IPS-20b (cell line): Measurements from ENCODE around the gene NDUFS7.
A peak's percentile ranks its signal among the peaks of the same experiment; 100 is the strongest.

Experiments used
- H3K27ac ChIP-seq: one replicate; pipeline ENCODE4 v1.5.1; 2013; ENCODE audit warnings: low read length
- H3K27me3 ChIP-seq: 2 replicates; pipeline ENCODE4 v1.6.1; 2013; ENCODE audit warnings: mild to moderate bottlenecking, low read length, inconsistent platforms; ENCODE audit not compliant: insufficient read depth
- H3K36me3 ChIP-seq: 2 replicates; pipeline ENCODE4 v1.6.1; 2013; ENCODE audit warnings: low read depth, mild to moderate bottlenecking, inconsistent platforms, low read length, moderate library complexity; ENCODE audit not compliant: insufficient read depth
- H3K4me1 ChIP-seq: 2 replicates; pipeline ENCODE4 v1.6.1; 2013; ENCODE audit warnings: mild to moderate bottlenecking, control low read depth, inconsistent platforms, low read length, moderate library complexity; ENCODE audit not compliant: insufficient read depth
- H3K4me3 ChIP-seq: 2 replicates; pipeline ENCODE4 v1.5.1; 2013; ENCODE audit warnings: mild to moderate bottlenecking, low read length, inconsistent platforms
- H3K9ac ChIP-seq: 2 replicates; pipeline ENCODE4 v1.6.1; 2013; ENCODE audit warnings: low read depth, mild to moderate bottlenecking, inconsistent platforms, low read length, moderate library complexity
- H3K9me3 ChIP-seq: 2 replicates; pipeline ENCODE4 v1.6.1; 2013; ENCODE audit warnings: mild to moderate bottlenecking, low read depth, low read length, inconsistent platforms; ENCODE audit not compliant: insufficient read depth

Gene NDUFS7

DNA sequence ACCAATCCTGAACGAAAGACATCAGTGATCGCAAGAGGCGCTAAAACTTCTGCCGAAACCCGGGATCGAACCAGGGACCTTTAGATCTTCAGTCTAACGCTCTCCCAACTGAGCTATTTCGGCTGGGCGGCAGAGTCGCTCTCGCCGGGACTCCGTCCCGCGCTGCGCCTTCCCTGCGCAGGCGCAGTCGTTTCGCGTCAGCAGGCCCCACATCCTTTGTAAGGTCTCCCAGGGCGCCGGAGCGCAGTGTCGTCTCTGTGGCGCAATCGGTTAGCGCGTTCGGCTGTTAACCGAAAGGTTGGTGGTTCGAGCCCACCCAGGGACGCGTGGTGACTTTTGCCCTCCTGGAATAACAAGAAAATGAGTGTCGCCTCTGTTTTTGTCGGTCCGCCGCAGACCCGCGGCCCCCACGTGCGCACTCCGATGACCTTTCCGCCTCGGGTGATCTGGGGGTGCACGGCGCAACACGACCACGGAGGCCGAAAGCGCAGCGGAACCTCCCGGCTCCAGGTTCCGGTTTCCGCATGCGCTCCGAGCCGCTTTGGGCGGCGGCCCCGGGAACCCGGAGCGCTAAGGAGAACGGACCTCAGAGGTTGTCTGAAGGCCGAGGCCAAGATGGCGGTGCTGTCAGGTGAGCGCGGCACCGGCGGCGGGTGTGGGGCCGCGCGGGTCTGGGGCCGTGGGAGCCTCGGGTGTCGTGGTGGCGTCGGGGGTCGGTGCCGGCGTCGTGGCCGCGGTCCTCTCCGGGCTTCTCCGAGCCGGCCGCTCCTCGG lies at the start of gene NDUFS7:
TSS of gene NDUFS7 (plus strand) at position 596 of the 773 bp plus-strand sequence. CDS start at position 616, 20 bp downstream.
- peaks cover 2% of the 10 kb centered on the region; the same call in 1 of the 2 replicates for H3K4me1 ChIP-seq
- peak within 1 kb of the TSS; percentile 49 for H3K27ac ChIP-seq
- peak within 1 kb of the TSS; percentile 86 for H3K9ac ChIP-seq
- peaks cover under 1% of the 10 kb centered on the region; the same call in 1 of the 2 replicates for H3K36me3 ChIP-seq
- H3K4me3 ChIP-seq = peak within 1 kb of the TSS; percentile 92
- no peaks in the 10 kb centered on the region for H3K9me3 ChIP-seq
- no peaks in the 10 kb centered on the region for H3K27me3 ChIP-seq

DNA sequence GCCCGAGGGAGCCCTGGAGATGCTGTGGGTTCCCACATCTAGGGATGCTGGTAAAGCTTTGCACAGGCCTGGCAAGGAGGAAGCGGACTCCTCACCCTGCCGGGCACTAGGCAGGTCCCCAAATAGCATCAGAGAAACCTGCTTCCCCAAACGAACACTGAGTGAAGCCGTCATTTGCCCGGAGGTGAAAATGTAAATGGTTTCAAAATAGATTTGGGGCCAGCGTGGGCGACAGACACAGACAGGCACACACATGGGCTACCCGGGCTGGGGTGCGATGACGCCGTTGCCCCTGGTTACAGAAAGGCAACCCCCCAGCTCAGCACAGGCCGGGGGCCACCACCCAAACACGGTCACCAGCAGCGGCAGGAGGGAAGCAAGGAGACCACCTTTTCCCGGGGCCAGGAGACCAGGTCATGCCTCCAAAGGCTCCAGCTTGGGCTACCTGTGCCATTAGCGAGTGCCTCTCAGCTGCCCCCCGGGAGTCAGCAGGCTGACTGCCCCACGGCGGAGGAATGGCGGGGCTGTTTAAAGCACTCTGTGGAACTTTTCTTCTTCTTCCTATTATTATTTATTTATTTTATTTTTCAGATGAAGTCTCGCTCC lies 47.5 kb upstream of the NDUFS7 start:
- Histone ChIP-seq H3K36me3 (no peaks in the 10 kb centered on the region), H3K4me3 (no peak overlapping the region), H3K27me3 (no peaks in the 10 kb centered on the region), H3K9ac (no peak overlapping the region), H3K27ac (no peak overlapping the region), H3K4me1 (no peaks in the 10 kb centered on the region), H3K9me3 (no peaks in the 10 kb centered on the region)

DNA sequence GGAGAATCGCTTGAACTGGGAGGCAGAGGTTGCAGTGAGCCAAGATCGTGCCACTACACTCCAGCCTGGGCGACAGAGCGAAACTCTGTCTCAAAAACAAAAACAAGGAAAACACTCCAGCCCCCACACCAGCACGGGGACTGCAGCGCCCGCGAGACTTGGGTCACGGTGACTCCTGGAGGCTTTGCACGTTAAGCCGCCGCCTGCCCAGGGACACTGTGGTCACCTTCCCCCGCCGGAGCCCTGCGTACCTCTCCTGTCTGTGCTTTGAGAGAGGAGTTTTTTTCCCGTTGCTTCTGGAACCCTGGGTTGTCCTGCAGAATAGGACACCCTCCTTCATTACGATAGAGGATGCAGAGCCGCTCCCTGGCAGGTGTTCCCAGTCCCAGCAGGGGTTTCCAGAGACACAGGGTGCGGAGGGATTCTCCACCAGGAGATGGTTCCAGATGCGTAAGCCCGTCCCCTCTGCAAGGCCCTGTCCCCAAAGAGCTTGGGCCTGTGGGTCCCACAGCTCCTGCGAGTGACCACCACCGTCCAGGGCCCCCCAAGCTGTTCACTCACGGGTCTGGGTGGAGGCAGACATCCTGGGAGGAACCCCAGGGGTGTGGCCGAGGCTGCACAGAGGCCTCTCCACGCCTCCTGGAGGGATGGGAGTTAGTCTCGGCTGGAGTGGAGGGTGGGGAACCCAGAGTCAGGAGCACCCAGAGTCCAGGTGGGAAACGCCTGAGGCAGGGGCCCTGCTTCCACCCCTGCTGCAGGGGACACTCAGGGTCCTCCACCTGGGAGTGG lies 42.8 kb upstream of the NDUFS7 start:
- no peaks in the 10 kb centered on the region for H3K4me1 ChIP-seq
- no peak overlapping the region for H3K27ac ChIP-seq
- no peak overlapping the region for H3K9ac ChIP-seq
- no peaks in the 10 kb centered on the region for H3K27me3 ChIP-seq
- no peak overlapping the region for H3K4me3 ChIP-seq
- H3K9me3 ChIP-seq = no peaks in the 10 kb centered on the region
- no peaks in the 10 kb centered on the region for H3K36me3 ChIP-seq

DNA sequence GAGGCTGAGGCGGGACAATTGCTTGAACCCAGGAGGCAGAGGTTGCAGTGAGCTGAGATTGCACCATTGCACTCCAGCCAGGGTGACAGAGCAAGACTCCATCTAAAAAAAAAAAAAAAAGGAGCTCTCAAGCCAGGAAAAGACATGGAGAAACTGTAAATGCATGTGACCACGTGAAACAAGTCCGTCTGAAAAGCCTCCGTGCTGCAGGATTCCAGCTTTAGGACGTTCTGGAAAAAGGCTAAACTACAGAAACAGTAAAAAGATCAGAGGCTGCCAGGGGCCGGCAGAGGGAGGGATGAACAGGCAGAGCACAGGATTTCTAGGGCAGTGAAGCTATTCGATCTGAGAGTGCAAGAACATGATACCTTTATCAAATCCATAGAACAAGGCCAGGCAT lies 40.7 kb upstream of the NDUFS7 start:
- no peak overlapping the region for H3K27ac ChIP-seq
- H3K9ac ChIP-seq = no peak overlapping the region
- H3K9me3 ChIP-seq = no peaks in the 10 kb centered on the region
- no peak overlapping the region for H3K4me3 ChIP-seq
- no peaks in the 10 kb centered on the region for H3K36me3 ChIP-seq
- no peaks in the 10 kb centered on the region for H3K4me1 ChIP-seq
- H3K27me3 ChIP-seq = no peaks in the 10 kb centered on the region

DNA sequence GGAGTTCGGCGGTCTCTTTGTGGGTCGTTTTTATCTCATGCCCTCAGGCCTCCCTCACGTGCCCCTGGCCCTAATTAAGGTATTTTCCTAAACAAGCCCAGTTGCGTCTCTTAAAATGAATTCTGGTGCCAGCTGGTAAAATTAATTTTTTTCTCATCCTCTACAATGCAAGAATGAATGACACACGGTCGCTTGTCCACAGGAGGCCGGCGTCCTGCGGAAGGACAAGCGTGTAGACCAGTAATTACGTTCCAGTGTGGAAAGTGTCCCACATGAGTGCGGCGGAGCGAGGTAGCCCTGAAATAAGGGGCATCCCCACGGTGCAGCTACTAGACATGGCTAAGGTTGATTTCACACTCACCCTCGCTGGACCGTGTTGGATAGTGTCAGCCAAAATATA lies 34.5 kb upstream of the NDUFS7 start:
- Histone ChIP-seq H3K4me3 (no peak overlapping the region), H3K27ac (no peak overlapping the region), H3K9me3 (no peaks in the 10 kb centered on the region), H3K36me3 (no peaks in the 10 kb centered on the region), H3K27me3 (no peaks in the 10 kb centered on the region), H3K9ac (no peak overlapping the region), H3K4me1 (no peaks in the 10 kb centered on the region)

DNA sequence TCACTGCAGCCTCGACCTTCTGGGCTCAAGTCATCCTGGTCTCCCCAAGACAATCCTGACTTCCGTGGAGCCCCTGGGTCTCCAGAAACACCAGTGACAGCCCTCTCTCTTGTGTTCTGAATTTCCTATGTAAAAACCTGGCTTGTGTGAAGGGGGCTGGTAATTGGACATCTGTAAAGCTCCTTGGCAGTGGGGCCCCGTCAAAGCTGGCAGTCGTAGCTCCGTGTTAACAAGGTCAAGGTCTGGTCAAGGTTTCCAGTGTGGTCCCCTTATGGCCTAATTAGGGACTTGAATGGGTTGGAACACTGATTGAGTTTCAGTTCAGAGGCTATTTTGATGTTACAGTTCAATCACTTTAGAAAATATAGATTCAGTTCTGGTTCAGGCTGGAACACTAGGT lies 32.8 kb upstream of the NDUFS7 start:
- Histone ChIP-seq H3K9ac (no peak overlapping the region), H3K36me3 (no peaks in the 10 kb centered on the region), H3K9me3 (no peaks in the 10 kb centered on the region), H3K4me1 (peaks cover 3% of the 10 kb centered on the region; the same call in 1 of the 2 replicates), H3K27me3 (no peaks in the 10 kb centered on the region), H3K4me3 (no peak overlapping the region), H3K27ac (no peak overlapping the region)

DNA sequence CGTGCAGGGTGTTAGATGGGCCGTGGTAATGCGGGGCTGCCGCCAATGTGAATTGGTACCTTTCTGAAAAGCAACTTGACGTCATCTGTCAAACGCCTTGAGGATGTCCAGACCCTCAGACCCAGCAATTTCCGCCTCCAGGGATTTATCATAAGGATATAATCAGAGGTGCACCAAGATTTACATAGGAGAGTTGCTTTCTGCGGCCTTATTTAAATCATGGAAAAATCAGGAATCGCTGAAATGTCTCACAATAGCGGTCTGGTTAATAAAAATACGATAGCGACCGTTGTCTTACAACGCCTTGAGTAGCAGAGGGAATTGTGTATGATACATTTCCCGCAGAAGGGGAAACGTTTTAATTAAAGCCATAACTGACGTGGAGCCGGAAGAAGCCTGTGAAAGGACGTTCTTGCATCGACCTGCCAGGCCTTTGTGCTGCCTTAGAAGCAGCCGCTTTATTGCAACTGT lies 32.3 kb upstream of the NDUFS7 start:
- H3K9ac ChIP-seq = no peak overlapping the region
- H3K9me3 ChIP-seq = no peaks in the 10 kb centered on the region
- H3K27ac ChIP-seq = no peak overlapping the region
- peaks cover 8% of the 10 kb centered on the region for H3K4me1 ChIP-seq
- H3K36me3 ChIP-seq = peaks cover under 1% of the 10 kb centered on the region; the same call in 1 of the 2 replicates
- no peaks in the 10 kb centered on the region for H3K27me3 ChIP-seq
- no peak overlapping the region for H3K4me3 ChIP-seq

DNA sequence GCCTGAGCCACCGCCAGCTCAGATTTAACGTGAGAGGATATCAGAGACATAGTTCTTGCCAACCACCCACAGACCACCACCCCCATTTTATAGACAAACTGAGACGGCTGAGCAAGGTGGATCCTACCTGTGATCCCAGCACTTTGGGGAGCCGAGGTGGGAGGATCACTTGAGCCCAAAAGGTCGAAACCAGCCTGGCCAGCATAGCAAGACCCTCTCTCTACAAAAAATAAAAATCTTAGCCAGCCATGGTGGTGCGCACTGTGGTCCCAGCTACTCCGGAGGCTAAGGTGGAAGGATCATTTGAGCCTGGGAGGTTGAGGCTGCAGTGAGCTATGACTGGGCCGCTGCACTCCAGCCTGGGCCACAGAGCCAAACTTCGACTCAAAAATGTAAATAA lies 30.6 kb upstream of the NDUFS7 start:
- peaks cover 15% of the 10 kb centered on the region for H3K36me3 ChIP-seq

DNA sequence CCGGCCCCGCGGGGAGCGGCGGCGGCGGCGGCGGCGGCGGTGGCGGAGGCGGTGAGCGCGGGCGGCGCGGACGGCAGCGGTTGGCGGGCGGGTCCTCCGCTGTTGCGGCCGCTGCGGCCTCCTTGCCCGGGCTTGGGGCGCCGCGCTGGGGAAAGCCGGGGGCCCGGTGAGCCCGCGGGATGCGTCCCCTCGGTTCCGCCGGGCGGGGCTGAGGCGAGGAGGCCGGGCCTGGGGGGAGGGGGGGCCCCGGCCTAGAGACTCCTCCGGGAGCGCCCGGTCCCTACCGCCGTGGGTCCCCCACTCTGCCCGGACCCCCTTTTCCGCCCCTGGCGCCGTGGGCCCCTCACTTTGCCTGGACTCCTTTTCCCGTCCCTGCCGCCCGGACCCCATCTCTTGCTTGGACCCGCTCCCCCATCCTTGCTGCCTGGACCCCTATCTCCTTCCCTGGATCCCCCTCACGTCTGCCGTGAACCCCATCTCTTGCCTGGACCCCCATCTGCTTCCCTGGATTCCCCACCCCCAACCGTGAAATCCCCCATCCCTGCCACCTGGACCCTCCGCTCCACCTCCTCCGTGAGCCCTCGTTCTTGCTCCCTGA lies 28.6 kb upstream of the NDUFS7 start:
- H3K27ac ChIP-seq = no peak overlapping the region
- H3K9me3 ChIP-seq = no peaks in the 10 kb centered on the region
- H3K9ac ChIP-seq = peak overlapping the region; percentile 81; the same call in 1 of the 2 replicates
- H3K27me3 ChIP-seq = no peaks in the 10 kb centered on the region
- H3K36me3 ChIP-seq = peaks cover 34% of the 10 kb centered on the region
- peaks cover 28% of the 10 kb centered on the region for H3K4me1 ChIP-seq
- H3K4me3 ChIP-seq = peak overlapping the region; percentile 76

More for the DNA sequence above, 30.6 kb upstream of the NDUFS7 start:
- Histone ChIP-seq H3K27me3 (no peaks in the 10 kb centered on the region), H3K4me1 (peaks cover 23% of the 10 kb centered on the region), H3K9ac (no peak overlapping the region), H3K27ac (no peak overlapping the region), H3K4me3 (no peak overlapping the region), H3K9me3 (no peaks in the 10 kb centered on the region)

DNA sequence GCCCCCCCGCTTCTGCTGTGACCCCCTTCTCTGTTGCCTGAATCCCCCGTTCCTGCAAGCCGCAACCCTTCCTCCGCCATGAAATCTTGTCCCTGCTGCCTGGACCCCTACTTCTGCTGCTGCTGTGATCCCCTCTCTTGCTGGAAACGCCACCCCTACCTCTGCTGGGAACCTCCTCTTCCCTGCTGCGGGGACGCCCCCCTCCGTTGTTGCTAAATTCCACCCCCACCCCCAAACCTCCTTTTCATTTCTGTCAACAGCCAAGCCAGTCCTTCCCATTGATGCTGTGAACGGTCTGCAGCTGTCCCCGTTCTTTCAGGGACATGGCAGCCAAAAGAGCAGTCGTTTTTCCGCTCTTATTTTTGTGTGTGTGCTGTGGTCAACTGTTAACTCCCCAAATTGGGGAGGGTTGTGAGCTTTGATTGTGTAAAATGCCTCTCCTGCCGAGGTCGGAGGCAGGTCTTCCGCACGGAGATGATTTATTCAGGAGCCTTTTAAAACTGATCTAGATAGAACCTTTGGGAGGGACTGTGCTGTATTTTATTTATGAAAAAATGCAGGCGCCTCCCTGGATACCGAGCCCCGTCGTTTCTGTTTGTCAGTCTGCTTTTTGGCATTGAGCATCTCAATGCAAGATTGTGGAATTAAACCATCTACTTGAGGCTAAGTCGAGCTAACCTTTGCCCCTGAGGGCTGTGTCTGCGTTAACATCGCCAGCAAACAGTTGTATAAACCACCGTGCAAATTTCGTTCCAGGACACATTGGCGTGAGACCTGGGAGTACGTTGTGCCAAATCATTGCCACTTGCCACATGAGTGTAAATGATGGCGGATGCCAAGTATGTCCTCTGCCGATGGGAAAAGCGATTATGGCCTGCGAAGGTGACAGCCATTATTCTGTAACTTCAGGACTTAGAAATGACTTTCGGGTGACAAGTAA lies 27.9 kb upstream of the NDUFS7 start:
- H3K4me3 ChIP-seq = peak overlapping the region; percentile 76
- H3K36me3 ChIP-seq = peaks cover 42% of the 10 kb centered on the region
- no peaks in the 10 kb centered on the region for H3K9me3 ChIP-seq
- no peaks in the 10 kb centered on the region for H3K27me3 ChIP-seq
- H3K27ac ChIP-seq = no peak overlapping the region
- H3K9ac ChIP-seq = peak overlapping the region; percentile 81; the same call in 1 of the 2 replicates
- H3K4me1 ChIP-seq = peaks cover 31% of the 10 kb centered on the region
